Measurements from ENCODE around the gene TFCP2L1.

TFCP2L1 gene

GRCh38 chr2:121288454-121289231 lies 3.6 kb upstream of the TFCP2L1 start:
- peak; percentile 93 for TF ChIP-seq SPI1 (IDR thresholded peaks at IDR 0.05; ENCODE audit: borderline replicate concordance, low read depth)
- TF ChIP-seq, protein P1, sequence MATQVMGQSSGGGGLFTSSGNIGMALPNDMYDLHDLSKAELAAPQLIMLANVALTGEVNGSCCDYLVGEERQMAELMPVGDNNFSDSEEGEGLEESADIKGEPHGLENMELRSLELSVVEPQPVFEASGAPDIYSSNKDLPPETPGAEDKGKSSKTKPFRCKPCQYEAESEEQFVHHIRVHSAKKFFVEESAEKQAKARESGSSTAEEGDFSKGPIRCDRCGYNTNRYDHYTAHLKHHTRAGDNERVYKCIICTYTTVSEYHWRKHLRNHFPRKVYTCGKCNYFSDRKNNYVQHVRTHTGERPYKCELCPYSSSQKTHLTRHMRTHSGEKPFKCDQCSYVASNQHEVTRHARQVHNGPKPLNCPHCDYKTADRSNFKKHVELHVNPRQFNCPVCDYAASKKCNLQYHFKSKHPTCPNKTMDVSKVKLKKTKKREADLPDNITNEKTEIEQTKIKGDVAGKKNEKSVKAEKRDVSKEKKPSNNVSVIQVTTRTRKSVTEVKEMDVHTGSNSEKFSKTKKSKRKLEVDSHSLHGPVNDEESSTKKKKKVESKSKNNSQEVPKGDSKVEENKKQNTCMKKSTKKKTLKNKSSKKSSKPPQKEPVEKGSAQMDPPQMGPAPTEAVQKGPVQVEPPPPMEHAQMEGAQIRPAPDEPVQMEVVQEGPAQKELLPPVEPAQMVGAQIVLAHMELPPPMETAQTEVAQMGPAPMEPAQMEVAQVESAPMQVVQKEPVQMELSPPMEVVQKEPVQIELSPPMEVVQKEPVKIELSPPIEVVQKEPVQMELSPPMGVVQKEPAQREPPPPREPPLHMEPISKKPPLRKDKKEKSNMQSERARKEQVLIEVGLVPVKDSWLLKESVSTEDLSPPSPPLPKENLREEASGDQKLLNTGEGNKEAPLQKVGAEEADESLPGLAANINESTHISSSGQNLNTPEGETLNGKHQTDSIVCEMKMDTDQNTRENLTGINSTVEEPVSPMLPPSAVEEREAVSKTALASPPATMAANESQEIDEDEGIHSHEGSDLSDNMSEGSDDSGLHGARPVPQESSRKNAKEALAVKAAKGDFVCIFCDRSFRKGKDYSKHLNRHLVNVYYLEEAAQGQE (IDR thresholded peaks at IDR 0.05; ENCODE audit: insufficient replicate concordance, low read depth), result no peak
- DNase-seq (ENCODE audit: low read depth in 1 of 2, low spot score in 1 of 2), result peak in 1 of 2 experiments; percentile 31
- H3K27ac ChIP-seq (replicated peaks), result no peak overlapping the region
- H3K4me3 ChIP-seq (replicated peaks; ENCODE audit: insufficient read depth, low read length), result no peak overlapping the region
- peaks cover 16% of the 10 kb centered on the region for H3K27me3 ChIP-seq (ENCODE audit: insufficient read depth, poor library complexity, severe bottlenecking)

DNA sequence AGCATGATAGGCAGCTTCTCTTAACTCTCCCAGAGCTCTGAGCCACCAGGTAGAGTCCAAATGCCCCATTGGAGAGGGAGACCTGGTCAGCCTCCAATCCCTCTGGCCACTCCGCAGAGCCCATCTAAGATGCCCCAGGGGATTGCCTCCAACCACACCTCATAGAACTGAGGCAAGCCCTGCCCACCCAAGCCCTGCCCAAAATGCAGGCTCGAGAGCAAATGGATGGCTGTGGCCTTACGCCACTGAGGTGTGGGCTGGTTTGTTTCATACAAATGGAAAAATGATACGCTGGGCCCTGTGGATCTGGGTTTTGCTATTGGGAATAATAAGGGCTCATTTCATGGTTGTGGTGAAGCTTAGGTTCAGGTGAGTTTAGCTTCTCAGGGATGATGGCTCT lies 3.0 kb upstream of the TFCP2L1 start:
- DNase-seq (ENCODE audit: low read depth in 1 of 2, low spot score in 1 of 2), result no peak
- TF ChIP-seq SPI1 (IDR thresholded peaks at IDR 0.05; ENCODE audit: borderline replicate concordance, low read depth) (no peak), GABPA (IDR thresholded peaks at IDR 0.05; ENCODE audit: low read depth) (no peak), CTCF (IDR thresholded peaks at IDR 0.05; ENCODE audit: insufficient read depth, low read length) (no peak), POLR2AphosphoS5 (IDR thresholded peaks at IDR 0.05; ENCODE audit: low read depth) (no peak)
- TF ChIP-seq, protein P1 (IDR thresholded peaks at IDR 0.05; ENCODE audit: insufficient replicate concordance, low read depth), result no peak
- Histone ChIP-seq H3K27me3 (ENCODE audit: insufficient read depth, poor library complexity, severe bottlenecking) (peaks cover 22% of the 10 kb centered on the region), H3K27ac (replicated peaks) (no peak overlapping the region), H3K4me3 (replicated peaks; ENCODE audit: insufficient read depth, low read length) (no peak overlapping the region)

DNA sequence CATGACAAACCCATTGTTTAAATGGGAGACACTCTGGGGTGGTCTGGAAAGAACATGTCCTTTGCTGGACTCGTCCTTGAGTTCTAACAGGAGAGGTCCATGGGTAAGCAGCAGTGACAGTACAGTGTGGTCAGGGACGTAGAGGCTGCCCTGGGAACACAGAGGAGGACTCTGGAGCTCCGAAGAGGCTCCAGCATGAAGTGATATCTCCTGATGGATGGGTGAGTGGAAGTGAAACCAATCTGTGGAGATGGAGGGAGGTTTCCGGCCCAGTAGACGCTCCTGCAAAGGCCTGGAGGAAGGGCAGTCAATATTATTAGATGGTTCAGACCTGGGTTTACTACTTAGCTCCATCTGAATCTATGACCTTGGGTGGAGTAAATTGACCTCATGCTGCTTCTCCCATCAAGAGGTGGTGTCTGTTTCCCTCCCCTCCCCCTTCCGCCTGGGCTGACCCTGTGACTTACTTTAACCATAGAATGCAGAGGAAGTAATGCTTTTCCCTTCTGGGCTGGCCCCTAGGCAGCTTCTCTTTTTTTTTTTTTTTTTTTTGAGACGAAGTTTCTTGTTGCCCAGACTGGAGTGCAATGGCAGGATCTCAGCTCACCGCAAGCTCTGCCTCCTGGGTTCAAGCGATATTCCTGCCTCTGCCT lies 2.3 kb upstream of the TFCP2L1 start:
- TF ChIP-seq, protein P1 (IDR thresholded peaks at IDR 0.05; ENCODE audit: insufficient replicate concordance, low read depth), result no peak
- TF ChIP-seq SPI1 (IDR thresholded peaks at IDR 0.05; ENCODE audit: borderline replicate concordance, low read depth), result peak; percentile 60; the same call in 1 of the 2 replicates
- no peak for TF ChIP-seq CTCF (IDR thresholded peaks at IDR 0.05; ENCODE audit: insufficient read depth, low read length)
- no peak overlapping the region for H3K27ac ChIP-seq (replicated peaks)
- no peak overlapping the region for H3K4me3 ChIP-seq (replicated peaks; ENCODE audit: insufficient read depth, low read length)
- peaks cover 25% of the 10 kb centered on the region for H3K27me3 ChIP-seq (ENCODE audit: insufficient read depth, poor library complexity, severe bottlenecking)
- DNase-seq (ENCODE audit: low read depth in 1 of 2, low spot score in 1 of 2), result peak in 1 of 2 experiments; percentile 75
